ENCODE results near the gene TP53INP2. TPM values are rescaled to one million over a fixed set of nuclear protein-coding genes. Genes with fewer than 3 reads are reported as not detected.

Gene TP53INP2
- total RNA-seq, 1 experiment from 2014 or later = 3.9 TPM

DNA sequence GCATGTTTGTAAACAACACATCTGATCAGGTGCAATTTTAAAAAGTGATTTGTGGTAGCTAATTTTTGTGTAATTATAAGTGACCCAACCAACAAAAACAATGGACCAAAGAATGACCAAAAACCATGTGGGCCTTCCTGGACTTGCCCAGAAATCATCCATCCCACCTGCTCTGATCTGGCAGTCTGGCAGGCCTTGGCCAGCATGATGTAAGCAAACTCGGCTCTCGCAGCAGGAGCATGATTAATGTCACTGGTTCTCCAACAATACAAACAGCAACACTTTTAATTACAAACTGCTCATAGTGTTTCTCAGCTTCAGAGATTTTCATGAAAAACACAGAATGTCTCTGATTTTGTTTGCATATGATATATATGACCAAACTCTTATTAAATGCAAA lies 16.1 kb downstream of the TP53INP2 start:
- DNase-seq (ENCODE audit: low read depth) = no peak

- peak; percentile 19 for DNase-seq (ENCODE audit: low read depth)
These were observed 18.4 kb downstream of the TP53INP2 start for GRCh38 chr20:34722560-34722959.

DNA sequence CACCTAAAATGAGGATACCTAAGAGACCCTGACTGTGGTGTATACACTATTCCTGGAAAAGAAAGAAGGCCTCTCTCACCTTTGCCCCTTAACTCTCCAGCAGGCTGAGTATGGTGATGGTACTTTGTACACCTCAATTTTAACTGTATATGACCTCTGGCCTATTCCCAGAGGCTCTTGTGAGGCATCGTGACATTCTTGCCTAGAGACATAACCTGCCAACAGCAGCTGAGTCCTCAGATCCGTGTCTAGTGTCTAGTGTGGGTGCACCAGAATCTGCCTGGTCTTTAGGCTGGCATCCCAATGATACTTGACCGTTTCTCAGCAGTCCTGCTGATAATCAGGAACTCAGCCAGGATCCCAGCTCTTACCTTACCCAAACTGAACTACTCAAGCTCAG lies 20.0 kb downstream of the TP53INP2 start:
- DNase-seq (ENCODE audit: low read depth) = no peak

DNA sequence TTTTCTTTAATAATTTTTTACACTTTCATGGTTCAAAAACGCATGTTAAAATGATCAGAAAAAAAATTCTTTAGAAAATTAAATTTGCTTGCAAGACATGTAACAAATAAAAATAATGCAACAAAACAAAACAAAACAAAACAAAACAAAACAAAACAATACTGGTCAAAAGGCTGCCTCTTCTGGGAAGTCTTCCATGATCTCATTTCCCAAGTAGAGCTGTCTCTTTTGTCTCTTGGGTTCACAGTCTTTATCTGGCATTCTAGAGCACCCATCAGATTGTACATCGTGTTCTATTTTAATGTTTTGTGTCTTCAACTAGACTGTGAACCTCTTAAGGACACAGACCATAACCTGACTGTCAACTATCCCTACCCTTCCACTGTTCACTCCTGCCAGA lies 25.3 kb downstream of the TP53INP2 start:
- DNase-seq (ENCODE audit: low read depth) = no peak

DNA sequence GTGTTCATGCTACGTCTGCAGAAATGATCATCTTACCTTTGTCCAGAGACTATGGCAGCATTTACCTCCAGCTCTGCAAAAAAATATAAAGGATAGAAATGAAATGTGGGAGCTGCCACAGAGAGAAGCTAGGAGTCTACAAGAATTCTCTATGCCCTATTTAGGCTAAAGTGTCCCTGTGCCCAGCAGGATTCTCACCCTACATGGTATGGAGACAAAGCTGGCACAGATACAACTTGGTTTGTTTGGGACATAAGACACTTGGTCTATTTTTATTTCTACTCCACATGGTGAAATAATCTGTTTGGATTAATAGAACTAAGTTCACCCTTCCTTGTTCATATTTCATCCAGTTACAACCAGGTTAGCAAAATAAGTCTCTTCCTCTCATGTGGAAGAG lies 28.4 kb downstream of the TP53INP2 start:
- DNase-seq (ENCODE audit: low read depth) = no peak

DNA sequence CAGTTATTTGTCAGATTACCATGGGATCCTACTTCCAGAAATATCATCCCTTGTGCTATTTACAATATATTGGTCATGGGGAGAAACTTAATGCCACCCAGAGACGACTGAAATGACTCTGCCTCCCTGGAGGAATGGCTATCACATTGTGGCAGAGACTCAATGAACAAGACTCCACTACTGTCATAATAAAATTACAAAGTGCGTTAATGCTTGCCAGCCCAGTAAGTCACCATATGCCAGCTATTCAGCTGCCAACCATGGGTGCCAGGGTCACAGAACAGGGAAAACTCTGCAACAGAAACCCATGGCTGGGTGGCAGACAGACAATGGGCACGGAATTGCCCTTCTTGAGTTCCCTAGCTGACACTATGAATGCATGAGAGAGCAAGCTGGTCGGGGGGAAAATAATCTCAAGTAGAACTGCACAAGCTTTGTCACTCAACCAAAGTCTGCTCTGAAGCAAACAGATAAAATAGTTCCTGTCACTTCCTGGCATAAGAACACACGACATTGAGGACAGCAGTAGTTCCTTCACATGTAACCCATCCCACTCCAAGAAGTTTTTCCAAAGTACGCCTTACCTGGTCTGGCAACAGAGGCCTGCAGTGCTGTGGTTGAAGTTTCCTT lies 32.1 kb downstream of the TP53INP2 start:
- no peak for DNase-seq (ENCODE audit: low read depth)

GRCh38 chr20:34743039-34743438 lies 38.9 kb downstream of the TP53INP2 start:
- no peak for DNase-seq (ENCODE audit: low read depth)

- no peak for DNase-seq (ENCODE audit: low read depth)
These were observed 40.2 kb downstream of the TP53INP2 start for GRCh38 chr20:34744340-34744739.

- DNase-seq (ENCODE audit: low read depth) = no peak
These were observed 40.7 kb downstream of the TP53INP2 start for GRCh38 chr20:34744847-34745246.

DNA sequence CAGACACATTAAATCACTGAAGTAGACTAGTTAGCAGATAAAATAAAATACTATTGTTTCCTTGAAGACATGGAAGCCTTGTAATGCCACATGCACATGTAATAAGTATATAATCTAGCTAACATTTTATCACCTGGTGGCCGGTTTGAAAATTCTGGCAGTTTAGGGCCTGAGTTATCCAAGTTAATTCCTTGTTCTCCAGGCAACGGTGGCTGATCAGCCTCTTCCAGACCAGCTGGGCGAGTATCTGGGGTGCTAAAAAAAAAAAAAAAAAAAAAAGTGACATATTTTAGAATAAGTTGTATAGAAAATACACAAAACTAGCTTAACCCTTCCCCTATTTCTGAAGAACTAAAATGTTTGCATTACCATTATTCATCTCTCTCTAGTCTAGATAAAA lies 42.5 kb downstream of the TP53INP2 start:
- no peak for DNase-seq (ENCODE audit: low read depth)

DNA sequence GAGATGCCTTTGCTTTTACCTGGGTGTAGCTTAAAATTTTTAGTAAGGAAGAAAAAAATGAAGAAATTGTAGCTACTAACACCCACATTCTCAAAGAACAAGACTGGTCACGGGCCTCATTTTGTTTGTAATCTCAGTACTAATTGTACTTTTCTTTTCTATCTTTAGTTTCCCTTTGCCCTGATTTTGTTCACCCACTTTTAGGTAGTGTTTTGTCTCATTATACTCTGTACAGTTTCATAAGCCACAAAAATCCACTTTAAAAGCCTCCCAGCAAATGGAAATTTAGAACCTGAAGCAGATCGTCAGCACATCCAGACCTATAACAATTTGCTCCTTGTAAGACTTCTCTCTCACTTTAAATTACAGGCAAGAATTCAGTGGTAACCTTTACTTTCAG lies 43.3 kb downstream of the TP53INP2 start:
- no peak for DNase-seq (ENCODE audit: low read depth)

DNA sequence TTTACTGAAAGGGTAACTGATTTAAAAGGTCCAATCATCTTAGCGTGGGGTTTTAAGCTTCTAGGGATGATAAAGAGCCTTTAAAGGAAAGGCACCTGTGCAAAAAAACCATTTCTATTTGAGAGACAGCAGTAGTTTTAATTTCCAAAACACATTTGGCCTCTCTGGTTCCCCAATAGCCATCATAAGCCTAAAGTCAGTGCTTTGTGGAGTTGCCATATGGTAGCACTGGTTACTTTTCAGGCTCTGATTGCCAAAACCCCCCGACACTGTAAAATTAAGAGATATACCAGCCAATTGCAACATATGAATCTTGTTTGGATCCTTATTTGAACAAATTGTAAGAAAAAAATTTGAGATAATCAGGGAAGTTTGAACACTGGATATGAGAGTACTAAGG lies 44.6 kb downstream of the TP53INP2 start:
- DNase-seq (ENCODE audit: low read depth) = no peak

- DNase-seq (ENCODE audit: low read depth) = no peak
These were observed 46.3 kb downstream of the TP53INP2 start for GRCh38 chr20:34750484-34750883.

GRCh38 chr20:34751453-34751852 lies 47.3 kb downstream of the TP53INP2 start:
- DNase-seq (ENCODE audit: low read depth) = peak; percentile 7

- DNase-seq (ENCODE audit: low read depth) = no peak
These were observed 49.7 kb downstream of the TP53INP2 start for GRCh38 chr20:34753706-34754461.

GRCh38 chr20:34754611-34755010 lies 50.5 kb downstream of the TP53INP2 start:
- no peak for DNase-seq (ENCODE audit: low read depth)

DNA sequence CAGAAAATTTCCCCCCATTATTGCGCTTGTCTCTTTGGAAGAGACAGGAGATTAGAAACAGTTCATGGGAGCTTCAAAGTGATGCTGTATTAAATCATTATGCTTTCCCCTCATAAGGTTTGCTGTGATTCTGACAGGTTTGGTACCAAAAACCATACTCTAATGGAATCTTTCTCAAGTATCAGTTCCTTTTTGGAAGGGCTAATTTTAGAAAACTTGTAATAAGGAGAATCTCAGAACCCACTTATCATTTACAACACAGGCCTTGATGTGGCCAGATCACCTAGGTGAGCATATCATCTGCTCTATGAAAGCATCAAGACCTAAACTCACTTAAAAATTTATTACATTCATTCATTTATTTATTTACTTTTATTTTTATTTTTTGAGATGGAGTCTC lies 51.2 kb downstream of the TP53INP2 start:
- no peak for DNase-seq (ENCODE audit: low read depth)

GRCh38 chr20:34762031-34762555 lies 57.9 kb downstream of the TP53INP2 start:
- no peak for DNase-seq (ENCODE audit: low read depth)

Other genes starting within 250 kb of the TP53INP2 start
- gene DYNLRB1, start 187.9 kb upstream of the TP53INP2 start, total RNA-seq (2014; rRNA removed) = 133 and 177 TPM in 2 replicates
- 41.0 and 44.2 TPM in 2 replicates for gene MAP1LC3A, start 145.6 kb upstream of the TP53INP2 start, total RNA-seq (2014; rRNA removed)
- 23.0 and 23.8 TPM in 2 replicates for gene PIGU, start 27.3 kb upstream of the TP53INP2 start, total RNA-seq (2014; rRNA removed)
- 5.5 and 10.1 TPM in 2 replicates for gene NCOA6, start 121.3 kb downstream of the TP53INP2 start, total RNA-seq (2014; rRNA removed)
- 5.7 and 7.3 TPM in 2 replicates for gene GGT7, start 168.5 kb downstream of the TP53INP2 start, total RNA-seq (2014; rRNA removed)
- gene ACSS2, start 172.3 kb downstream of the TP53INP2 start, total RNA-seq (2014; rRNA removed) = 19.5 and 24.5 TPM in 2 replicates

Data from LHCN-M2 (cell line).